ENCODE measurements around the gene HYLS1. TPM values are rescaled to one million over a fixed set of nuclear protein-coding genes. Genes with fewer than 3 reads are reported as not detected.

HYLS1 gene
- total and polyA plus RNA-seq, 12 donors = 1.8 to 8.4 (median 4.0) TPM

DNA sequence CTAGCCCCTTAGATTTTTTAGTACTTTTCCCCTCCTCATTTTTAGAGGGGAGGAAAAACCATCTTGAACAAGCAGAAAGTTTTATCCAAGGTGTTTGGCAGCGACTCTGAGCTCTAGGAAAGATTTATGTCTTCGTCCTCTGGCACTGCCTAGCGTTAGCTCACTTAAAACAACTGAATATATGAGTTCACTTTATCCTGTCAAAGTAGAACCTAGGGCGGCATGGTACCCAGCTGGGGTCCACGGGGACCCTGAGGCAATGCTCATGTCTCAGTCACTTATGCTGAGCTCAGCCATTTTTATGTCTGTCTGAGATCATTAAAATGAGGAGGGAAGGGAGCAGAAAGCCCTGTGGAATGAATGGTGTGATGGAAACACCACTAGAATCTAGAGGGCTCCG is 44.2 kb downstream of the HYLS1 start:
- H3K4me1 ChIP-seq (replicated peaks in 1 of 2) = no peaks in the 10 kb centered on the region
- peaks cover 0 to 6% (median 0%) of the 10 kb centered on the region in 3 donors for H3K9me3 ChIP-seq (replicated peaks in 1 of 3)
- no peaks in the 10 kb centered on the region for H3K36me3 ChIP-seq (replicated peaks in 1 of 2)
- intact Hi-C loops (cut with DNase I) = no loop called here
- H3K27ac ChIP-seq = no peak overlapping the region
- peaks cover 3% of the 10 kb centered on the region for H3K27me3 ChIP-seq
- TF ChIP-seq, protein P1, sequence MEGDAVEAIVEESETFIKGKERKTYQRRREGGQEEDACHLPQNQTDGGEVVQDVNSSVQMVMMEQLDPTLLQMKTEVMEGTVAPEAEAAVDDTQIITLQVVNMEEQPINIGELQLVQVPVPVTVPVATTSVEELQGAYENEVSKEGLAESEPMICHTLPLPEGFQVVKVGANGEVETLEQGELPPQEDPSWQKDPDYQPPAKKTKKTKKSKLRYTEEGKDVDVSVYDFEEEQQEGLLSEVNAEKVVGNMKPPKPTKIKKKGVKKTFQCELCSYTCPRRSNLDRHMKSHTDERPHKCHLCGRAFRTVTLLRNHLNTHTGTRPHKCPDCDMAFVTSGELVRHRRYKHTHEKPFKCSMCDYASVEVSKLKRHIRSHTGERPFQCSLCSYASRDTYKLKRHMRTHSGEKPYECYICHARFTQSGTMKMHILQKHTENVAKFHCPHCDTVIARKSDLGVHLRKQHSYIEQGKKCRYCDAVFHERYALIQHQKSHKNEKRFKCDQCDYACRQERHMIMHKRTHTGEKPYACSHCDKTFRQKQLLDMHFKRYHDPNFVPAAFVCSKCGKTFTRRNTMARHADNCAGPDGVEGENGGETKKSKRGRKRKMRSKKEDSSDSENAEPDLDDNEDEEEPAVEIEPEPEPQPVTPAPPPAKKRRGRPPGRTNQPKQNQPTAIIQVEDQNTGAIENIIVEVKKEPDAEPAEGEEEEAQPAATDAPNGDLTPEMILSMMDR (IDR thresholded peaks at IDR 0.05) = no peak
- TF ChIP-seq POLR2A (IDR thresholded peaks at IDR 0.05) = no peak
- peak in 1 of 7 donors; percentile 18 for DNase-seq
- 44 to 54% (median 49%) methylated on average over 6 of the region's 6 CpGs for WGBS, 4 donors
- no peak overlapping the region for H3K4me3 ChIP-seq

DNA sequence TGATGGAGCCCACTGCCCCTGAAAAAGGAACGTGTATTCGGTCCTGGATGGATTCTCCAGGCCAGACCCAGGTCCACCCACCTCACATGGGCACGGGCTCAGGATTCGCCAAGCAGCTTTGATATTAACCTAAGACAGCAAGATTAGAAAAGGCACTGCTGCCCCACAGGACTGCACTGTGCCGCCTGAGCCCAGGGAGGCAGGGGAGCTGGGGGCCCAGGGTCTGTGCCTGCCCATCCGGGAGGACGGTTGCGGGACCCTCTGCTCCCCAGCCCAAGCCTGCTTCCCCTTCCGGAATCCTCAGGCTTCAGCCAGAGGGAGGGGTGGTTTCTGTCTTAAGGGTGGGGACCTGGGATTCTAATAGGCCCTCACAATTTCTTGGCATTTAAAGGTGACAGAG is 44.8 kb downstream of the HYLS1 start:
- TF ChIP-seq, protein P1 (IDR thresholded peaks at IDR 0.05) = no peak
- no peak for TF ChIP-seq POLR2A (IDR thresholded peaks at IDR 0.05)
- Histone ChIP-seq H3K4me1 (replicated peaks in 1 of 2) (no peaks in the 10 kb centered on the region), H3K4me3 (no peak overlapping the region), H3K27ac (no peak overlapping the region), H3K27me3 (peaks cover 3% of the 10 kb centered on the region), H3K36me3 (replicated peaks in 1 of 2) (no peaks in the 10 kb centered on the region), H3K9me3 (replicated peaks in 1 of 3) (peaks cover 0 to 6% (median 0%) of the 10 kb centered on the region in 3 donors)
- intact Hi-C loops (cut with DNase I) = no loop called here
- WGBS, 4 donors = 74 to 91% (median 81%) methylated on average over 2 to 9 of the region's 9 CpGs
- peak in 1 of 7 donors; percentile 45 for DNase-seq

DNA sequence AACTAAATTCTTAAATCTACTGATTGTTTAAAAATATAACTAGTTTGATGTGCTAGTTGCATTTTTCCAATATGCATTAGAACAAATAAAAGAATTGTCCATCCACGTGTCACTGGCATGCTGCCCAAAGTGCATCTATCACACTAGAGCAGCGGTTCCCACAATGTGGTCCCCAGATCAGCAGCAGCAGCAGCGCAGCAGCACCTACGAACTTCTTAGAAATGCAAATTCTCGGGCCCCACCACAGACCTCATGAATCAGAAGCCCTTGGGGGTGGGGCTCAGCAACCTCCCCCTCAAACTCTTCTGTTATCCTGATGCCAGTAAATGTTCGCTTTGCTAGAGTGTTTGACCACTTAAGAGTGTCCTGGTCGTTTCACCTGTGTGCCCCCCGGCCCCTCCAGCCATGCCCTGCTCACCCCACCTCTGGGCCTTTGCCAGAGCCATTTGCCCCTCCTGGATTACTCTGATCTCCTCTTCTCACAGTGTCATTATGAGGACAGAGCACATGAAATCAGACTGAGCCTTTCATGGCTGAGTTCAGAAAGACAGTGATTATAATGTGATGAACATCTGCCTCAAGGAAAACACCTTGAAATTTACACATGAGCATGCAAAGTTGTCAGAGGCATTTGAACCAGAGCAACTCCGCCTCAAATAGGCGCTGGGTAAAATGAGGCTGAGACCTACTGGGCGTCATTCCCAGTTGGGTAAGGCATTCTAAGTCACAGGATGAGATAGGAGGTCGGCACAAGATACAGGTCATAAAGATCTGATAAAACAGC is 45.8 kb downstream of the HYLS1 start:
- no peak for TF ChIP-seq POLR2A (IDR thresholded peaks at IDR 0.05)
- TF ChIP-seq, protein P1 (IDR thresholded peaks at IDR 0.05) = no peak
- Histone ChIP-seq H3K9me3 (replicated peaks in 1 of 3) (peaks cover 0 to 6% (median 0%) of the 10 kb centered on the region in 3 donors), H3K27me3 (peaks cover 3% of the 10 kb centered on the region), H3K27ac (no peak overlapping the region), H3K36me3 (replicated peaks in 1 of 2) (no peaks in the 10 kb centered on the region), H3K4me3 (no peak overlapping the region), H3K4me1 (replicated peaks in 1 of 2) (no peaks in the 10 kb centered on the region)
- intact Hi-C loops (cut with DNase I) = no loop called here
- DNase-seq = peak in 1 of 7 donors; percentile 39
- 65 to 72% (median 68%) methylated on average over 12 of the region's 12 CpGs for WGBS, 4 donors

DNA sequence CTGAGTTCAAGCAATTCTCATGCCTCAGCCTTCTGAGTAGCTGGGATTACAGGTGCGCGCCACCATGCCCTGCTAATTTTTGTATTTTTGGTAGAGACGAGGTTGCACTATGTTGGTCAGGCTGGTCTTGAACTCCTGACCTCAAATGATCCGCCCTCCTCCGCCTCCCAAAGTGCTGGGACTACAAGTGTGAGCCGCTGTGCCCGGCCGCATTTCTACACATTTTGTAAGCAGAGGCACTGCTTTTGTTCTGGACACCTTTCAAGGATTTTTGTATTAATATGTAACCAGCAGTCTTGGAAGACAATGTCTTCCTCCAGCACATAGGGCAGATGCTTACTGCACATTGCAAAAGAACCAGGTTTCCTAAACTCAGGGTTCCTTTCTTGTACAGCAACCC is 47.0 kb downstream of the HYLS1 start:
- intact Hi-C loops (cut with DNase I) = no loop called here
- no peak overlapping the region for H3K27ac ChIP-seq
- no peak for TF ChIP-seq POLR2A (IDR thresholded peaks at IDR 0.05)
- TF ChIP-seq, protein P1 (IDR thresholded peaks at IDR 0.05) = no peak
- 85 to 94% (median 89%) methylated on average over 8 of the region's 8 CpGs for WGBS, 4 donors
- H3K9me3 ChIP-seq (replicated peaks in 1 of 3) = no peaks in the 10 kb centered on the region
- H3K4me1 ChIP-seq (replicated peaks in 1 of 2) = no peaks in the 10 kb centered on the region
- H3K4me3 ChIP-seq = no peak overlapping the region
- DNase-seq = peak in 1 of 7 donors; percentile 4
- peaks cover 3% of the 10 kb centered on the region for H3K27me3 ChIP-seq
- H3K36me3 ChIP-seq (replicated peaks in 1 of 2) = no peaks in the 10 kb centered on the region

All from adrenal gland (tissue), 12 donors.